ENCODE results near the gene VDR.
"Not testable (repeated sequence)": the region's sequence is repeated elsewhere in the genome, so short reads cannot be mapped to it uniquely, and the experiment has no call there.

Gene VDR

GRCh38 chr12:47816403-47817271, 88.2 kb downstream of the VDR start:
- peaks cover 52% of the 10 kb centered on the region for H3K4me1 ChIP-seq (ENCODE audit: control insufficient read depth, insufficient read depth, low read length)
- H3K27ac ChIP-seq (ENCODE audit: low read depth, low read length): peak overlapping the region; percentile 99
- H3K27me3 ChIP-seq (ENCODE audit: control insufficient read depth, insufficient read depth, low read length): no peaks in the 10 kb centered on the region
- peak overlapping the region; percentile 66 for H3K4me3 ChIP-seq (ENCODE audit: low read length)
- no peaks in the 10 kb centered on the region for H3K36me3 ChIP-seq (ENCODE audit: control insufficient read depth, insufficient read depth, low read length)
- H3K9ac ChIP-seq (ENCODE audit: low read length): peak overlapping the region; percentile 14

GRCh38 chr12:47815447-47815846, 89.3 kb downstream of the VDR start:
- not testable (repeated sequence) for H3K36me3 ChIP-seq (ENCODE audit: control insufficient read depth, insufficient read depth, low read length); H3K4me3 ChIP-seq (ENCODE audit: low read length); H3K9ac ChIP-seq (ENCODE audit: low read length); H3K27me3 ChIP-seq (ENCODE audit: control insufficient read depth, insufficient read depth, low read length)
- Histone ChIP-seq H3K4me1 (ENCODE audit: control insufficient read depth, insufficient read depth, low read length) (peaks cover 56% of the 10 kb centered on the region), H3K27ac (ENCODE audit: low read depth, low read length) (peak overlapping the region; percentile 97)

GRCh38 chr12:47814539-47815170, 90.1 kb downstream of the VDR start:
- H3K9ac ChIP-seq (ENCODE audit: low read length): no peak overlapping the region

GRCh38 chr12:47813511-47814196, 91.1 kb downstream of the VDR start:
- Histone ChIP-seq H3K36me3 (ENCODE audit: control insufficient read depth, insufficient read depth, low read length) (no peaks in the 10 kb centered on the region), H3K27me3 (ENCODE audit: control insufficient read depth, insufficient read depth, low read length) (no peaks in the 10 kb centered on the region), H3K9ac (ENCODE audit: low read length) (peak overlapping the region; percentile 4), H3K4me1 (ENCODE audit: control insufficient read depth, insufficient read depth, low read length) (peaks cover 68% of the 10 kb centered on the region), H3K27ac (ENCODE audit: low read depth, low read length) (peak overlapping the region; percentile 97), H3K4me3 (ENCODE audit: low read length) (peak overlapping the region; percentile 64)

More at GRCh38 chr12:47814539-47815170, 90.1 kb downstream of the VDR start:
- Histone ChIP-seq H3K36me3 (ENCODE audit: control insufficient read depth, insufficient read depth, low read length) (no peaks in the 10 kb centered on the region), H3K27me3 (ENCODE audit: control insufficient read depth, insufficient read depth, low read length) (no peaks in the 10 kb centered on the region), H3K4me1 (ENCODE audit: control insufficient read depth, insufficient read depth, low read length) (peaks cover 63% of the 10 kb centered on the region), H3K27ac (ENCODE audit: low read depth, low read length) (peak overlapping the region; percentile 97), H3K4me3 (ENCODE audit: low read length) (peak overlapping the region; percentile 64)

GRCh38 chr12:47812797-47813510, 91.8 kb downstream of the VDR start:
- H3K4me3 ChIP-seq (ENCODE audit: low read length): peak overlapping the region; percentile 64
- no peaks in the 10 kb centered on the region for H3K27me3 ChIP-seq (ENCODE audit: control insufficient read depth, insufficient read depth, low read length)
- no peaks in the 10 kb centered on the region for H3K36me3 ChIP-seq (ENCODE audit: control insufficient read depth, insufficient read depth, low read length)
- peak overlapping the region; percentile 97 for H3K27ac ChIP-seq (ENCODE audit: low read depth, low read length)
- peak overlapping the region; percentile 46 for H3K9ac ChIP-seq (ENCODE audit: low read length)
- H3K4me1 ChIP-seq (ENCODE audit: control insufficient read depth, insufficient read depth, low read length): peaks cover 71% of the 10 kb centered on the region

- Histone ChIP-seq H3K36me3 (ENCODE audit: control insufficient read depth, insufficient read depth, low read length) (no peaks in the 10 kb centered on the region), H3K27ac (ENCODE audit: low read depth, low read length) (peak overlapping the region; percentile 97), H3K9ac (ENCODE audit: low read length) (no peak overlapping the region), H3K4me3 (ENCODE audit: low read length) (peak overlapping the region; percentile 27), H3K4me1 (ENCODE audit: control insufficient read depth, insufficient read depth, low read length) (peaks cover 71% of the 10 kb centered on the region), H3K27me3 (ENCODE audit: control insufficient read depth, insufficient read depth, low read length) (no peaks in the 10 kb centered on the region)
Observed at GRCh38 chr12:47811581-47812484, 93.0 kb downstream of the VDR start.

- Histone ChIP-seq H3K4me3 (ENCODE audit: low read length) (peak overlapping the region; percentile 14), H3K4me1 (ENCODE audit: control insufficient read depth, insufficient read depth, low read length) (peaks cover 73% of the 10 kb centered on the region), H3K9ac (ENCODE audit: low read length) (peak overlapping the region; percentile 34), H3K27ac (ENCODE audit: low read depth, low read length) (peak overlapping the region; percentile 97), H3K27me3 (ENCODE audit: control insufficient read depth, insufficient read depth, low read length) (no peaks in the 10 kb centered on the region), H3K36me3 (ENCODE audit: control insufficient read depth, insufficient read depth, low read length) (no peaks in the 10 kb centered on the region)
Observed at GRCh38 chr12:47811072-47811396, 93.8 kb downstream of the VDR start.

- H3K27me3 ChIP-seq (ENCODE audit: control insufficient read depth, insufficient read depth, low read length); H3K9ac ChIP-seq (ENCODE audit: low read length); H3K36me3 ChIP-seq (ENCODE audit: control insufficient read depth, insufficient read depth, low read length); H3K4me3 ChIP-seq (ENCODE audit: low read length): not testable (repeated sequence)
- H3K27ac ChIP-seq (ENCODE audit: low read depth, low read length): peak overlapping the region; percentile 97
- peaks cover 85% of the 10 kb centered on the region for H3K4me1 ChIP-seq (ENCODE audit: control insufficient read depth, insufficient read depth, low read length)
Observed at GRCh38 chr12:47809518-47809917, 95.3 kb downstream of the VDR start.

GRCh38 chr12:47808574-47809365, 96.0 kb downstream of the VDR start:
- no peaks in the 10 kb centered on the region for H3K27me3 ChIP-seq (ENCODE audit: control insufficient read depth, insufficient read depth, low read length)
- H3K36me3 ChIP-seq (ENCODE audit: control insufficient read depth, insufficient read depth, low read length): no peaks in the 10 kb centered on the region
- no peak overlapping the region for H3K9ac ChIP-seq (ENCODE audit: low read length)
- peak overlapping the region; percentile 63 for H3K27ac ChIP-seq (ENCODE audit: low read depth, low read length)
- no peak overlapping the region for H3K4me3 ChIP-seq (ENCODE audit: low read length)
- peaks cover 85% of the 10 kb centered on the region for H3K4me1 ChIP-seq (ENCODE audit: control insufficient read depth, insufficient read depth, low read length)

- H3K4me3 ChIP-seq (ENCODE audit: low read length): peak overlapping the region; percentile 22
Observed at GRCh38 chr12:47808050-47808449, 96.7 kb downstream of the VDR start.

GRCh38 chr12:47807338-47807737, 97.5 kb downstream of the VDR start:
- H3K27ac ChIP-seq (ENCODE audit: low read depth, low read length): peak overlapping the region; percentile 63
- no peaks in the 10 kb centered on the region for H3K27me3 ChIP-seq (ENCODE audit: control insufficient read depth, insufficient read depth, low read length)
- no peak overlapping the region for H3K4me3 ChIP-seq (ENCODE audit: low read length)

More at GRCh38 chr12:47808050-47808449, 96.7 kb downstream of the VDR start:
- Histone ChIP-seq H3K36me3 (ENCODE audit: control insufficient read depth, insufficient read depth, low read length) (no peaks in the 10 kb centered on the region), H3K4me1 (ENCODE audit: control insufficient read depth, insufficient read depth, low read length) (peaks cover 85% of the 10 kb centered on the region), H3K9ac (ENCODE audit: low read length) (no peak overlapping the region), H3K27me3 (ENCODE audit: control insufficient read depth, insufficient read depth, low read length) (no peaks in the 10 kb centered on the region), H3K27ac (ENCODE audit: low read depth, low read length) (peak overlapping the region; percentile 63)

More at GRCh38 chr12:47807338-47807737, 97.5 kb downstream of the VDR start:
- no peaks in the 10 kb centered on the region for H3K36me3 ChIP-seq (ENCODE audit: control insufficient read depth, insufficient read depth, low read length)
- H3K4me1 ChIP-seq (ENCODE audit: control insufficient read depth, insufficient read depth, low read length): peaks cover 83% of the 10 kb centered on the region
- H3K9ac ChIP-seq (ENCODE audit: low read length): no peak overlapping the region
